Caco-2 (cell line): ENCODE results near the gene MELK. TPM values are rescaled to one million over a fixed set of nuclear protein-coding genes. Genes with fewer than 3 reads are reported as not detected.

Experiments
- BruUV-seq: library from RNA; stranded (reverse); fragments of 400-500 nt; replicated peaks from 2 replicates; lab custom pipeline; 2021; lab: Mats Ljungman, UMichigan
- CTCF ChIA-PET: fragments of 300-600 bp; sonication (Branson Sonifier 250); formaldehyde crosslinking; loops from one replicate; lab custom pipeline; 2022; ENCODE audit warnings: antibody characterized with exemption; lab: Charles Lee
- POLR2A ChIA-PET: fragments of 300-600 bp; sonication (Branson Sonifier 250); formaldehyde crosslinking; loops from one replicate; lab custom pipeline; 2022; ENCODE audit warnings: antibody characterized with exemption; lab: Charles Lee
- DNase-seq, 2 experiments: peaks; one replicate each; pipeline versions ENCODE4 v3.0.0 to v3.0.0-alpha.2; 2020 to 2022
- H3K27me3 ChIP-seq: replicated peaks from 2 replicates; pipeline ENCODE4 v1.6.0; 2011; ENCODE audit warnings: low read length; ENCODE audit not compliant: control insufficient read depth, insufficient read depth
- H3K36me3 ChIP-seq: 2 replicates; pipeline ENCODE4 v1.5.1; 2011; ENCODE audit warnings: low read length; ENCODE audit not compliant: control insufficient read depth, insufficient read depth
- H3K4me1 ChIP-seq: fragments of 250-450 bp; sonication (Bioruptor Pico); 2 replicates; pipeline ENCODE4 v1.5.1; 2020; ENCODE audit warnings: mild to moderate bottlenecking
- H3K4me3 ChIP-seq: 2 replicates; pipeline ENCODE4 v1.5.1; 2011; ENCODE audit warnings: low read depth, mild to moderate bottlenecking, control low read depth, low read length
- H3K9me3 ChIP-seq: fragments of 250-450 bp; sonication (Bioruptor Pico); 2 replicates; pipeline ENCODE4 v1.5.1; 2020; ENCODE audit warnings: mild to moderate bottlenecking, moderate library complexity
- H3K27ac Mint-ChIP-seq: one replicate; pipeline ENCODE4 v1.8.0; 2022; ENCODE audit warnings: mixed read lengths; ENCODE audit not compliant: unreplicated experiment
- H3K27me3 Mint-ChIP-seq: one replicate; pipeline ENCODE4 v1.8.0; 2022; ENCODE audit warnings: mixed read lengths; ENCODE audit not compliant: insufficient read depth, unreplicated experiment
- H3K36me3 Mint-ChIP-seq: one replicate; pipeline ENCODE4 v1.8.0; 2022; ENCODE audit warnings: mild to moderate bottlenecking, mixed read lengths; ENCODE audit not compliant: insufficient read depth, unreplicated experiment
- H3K4me1 Mint-ChIP-seq: one replicate; pipeline ENCODE4 v1.8.0; 2022; ENCODE audit warnings: low read depth, mixed read lengths; ENCODE audit not compliant: unreplicated experiment
- H3K4me3 Mint-ChIP-seq: one replicate; pipeline ENCODE4 v1.8.0; 2022; ENCODE audit warnings: mild to moderate bottlenecking, moderate library complexity, mixed read lengths; ENCODE audit not compliant: unreplicated experiment
- H3K9me3 Mint-ChIP-seq: one replicate; pipeline ENCODE4 v1.8.0; 2022; ENCODE audit warnings: mixed read lengths; ENCODE audit not compliant: unreplicated experiment
- intact Hi-C: fragments of 100-400 bp; cut with micrococcal nuclease; formaldehyde crosslinking; loops from one replicate; pipeline ENCODE4 v1.10.0; 2022; ENCODE audit not compliant: unreplicated experiment
- total RNA-seq: library from RNA; stranded (reverse); gene quantifications from 2 replicates; pipeline ENCODE4 v1.2.3, GENCODE V29; 2022
- TF ChIP-seq, protein P1 (sequence below), 2 experiments: fragments of 200-600 bp in 1 of 2; IDR thresholded peaks; 1 replicate in 1 of 2; 2 replicates in 1 of 2; pipeline versions ENCODE4 v1.5.1 to v1.8.0; 2011 to 2022; ENCODE audit warnings: antibody characterized with exemption in 1 of 2, control low read depth in 1 of 2, inconsistent platforms in 1 of 2, low read depth in 1 of 2, low read length in 1 of 2, mild to moderate bottlenecking in 1 of 2, moderate library complexity in 1 of 2; ENCODE audit not compliant: insufficient read depth in 1 of 2, severe bottlenecking in 1 of 2, unreplicated experiment in 1 of 2

Gene MELK
- total RNA-seq, 1 experiment from 2014 or later, result 57.8 TPM

DNA sequence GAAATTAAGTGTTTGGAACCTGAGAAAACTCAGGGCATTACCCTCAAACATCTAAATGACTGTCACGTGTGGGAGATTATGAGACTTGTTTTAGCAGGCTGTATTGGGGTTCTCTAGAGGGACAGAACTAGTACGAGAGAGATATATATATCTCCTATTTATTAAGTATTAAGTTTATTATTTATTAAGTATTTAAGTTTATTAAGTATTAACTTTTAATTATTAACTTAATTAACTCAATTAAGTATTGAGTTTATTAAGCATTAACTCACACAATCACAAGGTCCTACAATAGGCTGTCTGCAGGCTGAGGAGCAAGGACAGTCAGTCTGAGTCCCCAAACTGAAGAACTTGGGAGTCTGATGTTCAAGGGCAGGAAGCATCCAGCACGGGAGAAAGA, 113.8 kb downstream of the MELK start:
- Mint-ChIP-seq H3K27me3 (no peaks in the 10 kb centered on the region), H3K9me3 (no peaks in the 10 kb centered on the region), H3K27ac (no peak overlapping the region), H3K36me3 (no peaks in the 10 kb centered on the region), H3K4me3 (no peak overlapping the region), H3K4me1 (no peaks in the 10 kb centered on the region)
- Histone ChIP-seq H3K4me1 (no peaks in the 10 kb centered on the region), H3K36me3 (no peaks in the 10 kb centered on the region), H3K4me3 (no peak overlapping the region), H3K27me3 (no peaks in the 10 kb centered on the region), H3K9me3 (peaks cover 6% of the 10 kb centered on the region)
- intact Hi-C loops, result no loop called here
- no TSS peak for BruUV-seq
- no peak for DNase-seq
- TF ChIP-seq, protein P1, sequence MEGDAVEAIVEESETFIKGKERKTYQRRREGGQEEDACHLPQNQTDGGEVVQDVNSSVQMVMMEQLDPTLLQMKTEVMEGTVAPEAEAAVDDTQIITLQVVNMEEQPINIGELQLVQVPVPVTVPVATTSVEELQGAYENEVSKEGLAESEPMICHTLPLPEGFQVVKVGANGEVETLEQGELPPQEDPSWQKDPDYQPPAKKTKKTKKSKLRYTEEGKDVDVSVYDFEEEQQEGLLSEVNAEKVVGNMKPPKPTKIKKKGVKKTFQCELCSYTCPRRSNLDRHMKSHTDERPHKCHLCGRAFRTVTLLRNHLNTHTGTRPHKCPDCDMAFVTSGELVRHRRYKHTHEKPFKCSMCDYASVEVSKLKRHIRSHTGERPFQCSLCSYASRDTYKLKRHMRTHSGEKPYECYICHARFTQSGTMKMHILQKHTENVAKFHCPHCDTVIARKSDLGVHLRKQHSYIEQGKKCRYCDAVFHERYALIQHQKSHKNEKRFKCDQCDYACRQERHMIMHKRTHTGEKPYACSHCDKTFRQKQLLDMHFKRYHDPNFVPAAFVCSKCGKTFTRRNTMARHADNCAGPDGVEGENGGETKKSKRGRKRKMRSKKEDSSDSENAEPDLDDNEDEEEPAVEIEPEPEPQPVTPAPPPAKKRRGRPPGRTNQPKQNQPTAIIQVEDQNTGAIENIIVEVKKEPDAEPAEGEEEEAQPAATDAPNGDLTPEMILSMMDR (IDR thresholded peaks at IDR 0.05; ENCODE audit: insufficient read depth in 1 of 2, low read depth in 1 of 2, low read length in 1 of 2, severe bottlenecking in 1 of 2, unreplicated experiment in 1 of 2), result no peak
- POLR2A ChIA-PET, result no interaction called here
- CTCF ChIA-PET, result no interaction called here

DNA sequence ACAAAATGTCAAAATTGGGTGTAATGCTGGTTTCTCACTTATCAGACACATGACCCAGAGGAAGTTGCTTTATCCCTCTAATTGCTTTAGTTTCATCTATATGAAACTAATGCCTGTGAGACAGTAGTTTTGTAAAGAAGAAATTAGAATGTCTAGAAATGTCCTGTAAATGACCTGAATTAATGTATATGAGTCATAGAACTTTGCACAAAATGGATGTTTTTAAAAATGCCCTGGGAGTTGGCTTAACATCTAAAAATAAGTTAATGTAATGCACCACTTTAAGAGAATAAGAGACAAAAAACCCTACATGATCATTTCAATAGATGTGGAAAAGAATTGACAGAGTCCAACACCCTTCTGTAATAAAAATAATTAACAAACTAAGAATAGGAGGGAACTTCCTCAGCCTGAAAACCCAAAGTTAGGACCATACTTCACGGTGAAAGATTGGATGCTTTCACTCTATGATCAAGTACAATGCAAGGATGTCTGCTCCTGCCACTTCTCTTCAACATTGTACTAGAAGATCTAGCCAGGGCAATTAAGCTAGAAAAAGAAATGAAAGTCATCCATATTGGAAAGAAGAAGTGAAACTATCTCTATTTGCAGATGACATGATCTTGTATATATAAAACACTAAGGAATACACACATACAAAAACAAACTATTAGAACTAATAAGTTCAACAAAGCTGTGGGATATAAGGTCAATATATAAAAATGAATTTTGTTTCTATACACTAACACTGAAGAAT, 117.9 kb downstream of the MELK start:
- Histone ChIP-seq H3K4me3 (no peak overlapping the region), H3K4me1 (no peaks in the 10 kb centered on the region), H3K9me3 (peaks cover 8% of the 10 kb centered on the region), H3K27me3 (no peaks in the 10 kb centered on the region), H3K36me3 (no peaks in the 10 kb centered on the region)
- no peaks in the 10 kb centered on the region for H3K27me3 Mint-ChIP-seq
- ChIA-PET POLR2A (no interaction called here), CTCF (no interaction called here)
- intact Hi-C loops, result no loop called here
- H3K4me1 Mint-ChIP-seq, result no peaks in the 10 kb centered on the region
- no peaks in the 10 kb centered on the region for H3K9me3 Mint-ChIP-seq
- BruUV-seq, result no TSS peak
- TF ChIP-seq, protein P1 (IDR thresholded peaks at IDR 0.05; ENCODE audit: insufficient read depth in 1 of 2, low read depth in 1 of 2, low read length in 1 of 2, severe bottlenecking in 1 of 2, unreplicated experiment in 1 of 2), result no peak
- H3K36me3 Mint-ChIP-seq, result no peaks in the 10 kb centered on the region
- no peak overlapping the region for H3K27ac Mint-ChIP-seq
- DNase-seq, result no peak
- no peak overlapping the region for H3K4me3 Mint-ChIP-seq

DNA sequence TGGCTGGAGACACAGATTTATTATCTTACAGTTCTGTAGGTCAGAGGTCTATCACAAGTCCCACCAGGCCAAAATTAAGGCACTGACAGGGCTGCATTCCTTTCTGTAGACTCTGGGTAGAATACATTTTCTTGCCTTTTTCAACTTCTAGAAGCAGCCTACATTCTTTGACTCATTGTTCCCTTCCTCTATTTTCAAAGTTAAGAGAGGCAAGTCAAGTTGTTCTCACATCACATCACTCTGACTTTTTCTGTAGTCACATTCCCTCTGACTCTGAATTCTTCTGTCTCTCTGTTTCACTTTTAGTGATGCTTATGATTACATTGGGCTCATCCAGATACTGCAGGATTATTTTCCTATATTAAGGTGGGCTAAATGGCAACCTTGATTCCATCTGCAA, 119.0 kb downstream of the MELK start:
- POLR2A ChIA-PET, result no interaction called here
- Mint-ChIP-seq H3K27ac (no peak overlapping the region), H3K4me1 (no peaks in the 10 kb centered on the region), H3K9me3 (peaks cover 1% of the 10 kb centered on the region), H3K27me3 (no peaks in the 10 kb centered on the region), H3K36me3 (no peaks in the 10 kb centered on the region), H3K4me3 (no peak overlapping the region)
- BruUV-seq, result no TSS peak
- intact Hi-C loops, result no loop called here
- Histone ChIP-seq H3K9me3 (peaks cover 8% of the 10 kb centered on the region), H3K36me3 (no peaks in the 10 kb centered on the region), H3K4me3 (no peak overlapping the region), H3K27me3 (no peaks in the 10 kb centered on the region), H3K4me1 (no peaks in the 10 kb centered on the region)
- TF ChIP-seq, protein P1 (IDR thresholded peaks at IDR 0.05; ENCODE audit: insufficient read depth in 1 of 2, low read depth in 1 of 2, low read length in 1 of 2, severe bottlenecking in 1 of 2, unreplicated experiment in 1 of 2), result no peak
- DNase-seq, result no peak
- CTCF ChIA-PET, result no interaction called here
